ENCODE measurements around the gene YAP1.

GRCh38 chr11:102064316-102064715 is 45.9 kb upstream of the YAP1 start:
- TF ChIP-seq CTCF (IDR thresholded peaks at IDR 0.05; ENCODE audit: low read depth, low read length, missing input control), result no peak
- TF ChIP-seq YY1 (IDR thresholded peaks at IDR 0.05), result no peak
- no peak for TF ChIP-seq FOXA1 (IDR thresholded peaks at IDR 0.05)
- TF ChIP-seq, protein P1, sequence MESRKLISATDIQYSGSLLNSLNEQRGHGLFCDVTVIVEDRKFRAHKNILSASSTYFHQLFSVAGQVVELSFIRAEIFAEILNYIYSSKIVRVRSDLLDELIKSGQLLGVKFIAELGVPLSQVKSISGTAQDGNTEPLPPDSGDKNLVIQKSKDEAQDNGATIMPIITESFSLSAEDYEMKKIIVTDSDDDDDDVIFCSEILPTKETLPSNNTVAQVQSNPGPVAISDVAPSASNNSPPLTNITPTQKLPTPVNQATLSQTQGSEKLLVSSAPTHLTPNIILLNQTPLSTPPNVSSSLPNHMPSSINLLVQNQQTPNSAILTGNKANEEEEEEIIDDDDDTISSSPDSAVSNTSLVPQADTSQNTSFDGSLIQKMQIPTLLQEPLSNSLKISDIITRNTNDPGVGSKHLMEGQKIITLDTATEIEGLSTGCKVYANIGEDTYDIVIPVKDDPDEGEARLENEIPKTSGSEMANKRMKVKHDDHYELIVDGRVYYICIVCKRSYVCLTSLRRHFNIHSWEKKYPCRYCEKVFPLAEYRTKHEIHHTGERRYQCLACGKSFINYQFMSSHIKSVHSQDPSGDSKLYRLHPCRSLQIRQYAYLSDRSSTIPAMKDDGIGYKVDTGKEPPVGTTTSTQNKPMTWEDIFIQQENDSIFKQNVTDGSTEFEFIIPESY (IDR thresholded peaks at IDR 0.05), result no peak
- TF ChIP-seq GABPA (IDR thresholded peaks at IDR 0.05 in 1 of 2, conservative IDR thresholded peaks at IDR 0.05 in 1 of 2), result no peak
- no peak for TF ChIP-seq MAX (IDR thresholded peaks at IDR 0.05)
- TF ChIP-seq FOXA2 (IDR thresholded peaks at IDR 0.05), result no peak
- TF ChIP-seq, protein P2, sequence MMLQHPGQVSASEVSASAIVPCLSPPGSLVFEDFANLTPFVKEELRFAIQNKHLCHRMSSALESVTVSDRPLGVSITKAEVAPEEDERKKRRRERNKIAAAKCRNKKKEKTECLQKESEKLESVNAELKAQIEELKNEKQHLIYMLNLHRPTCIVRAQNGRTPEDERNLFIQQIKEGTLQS (IDR thresholded peaks at IDR 0.05), result no peak

Measured in liver (tissue), 3 donors.